NCI-H748 (cell line): ENCODE data around the gene ANKRD34A.
"Not testable (repeated sequence)": the region's sequence is repeated elsewhere in the genome, so short reads cannot be mapped to it uniquely, and the experiment has no call there.

Source experiments
- DNase-seq: peaks from one replicate; lab custom pipeline; 2025; ENCODE audit not compliant: unreplicated experiment; lab: John Stamatoyannopoulos, UW

The ANKRD34A gene

GRCh38 chr1:145949219-145949618, 15.2 kb downstream of the ANKRD34A start:
- DNase-seq, result no peak

GRCh38 chr1:145947551-145947950, 16.8 kb downstream of the ANKRD34A start:
- DNase-seq, result no peak

GRCh38 chr1:145946477-145946986, 17.8 kb downstream of the ANKRD34A start:
- no peak for DNase-seq

DNA sequence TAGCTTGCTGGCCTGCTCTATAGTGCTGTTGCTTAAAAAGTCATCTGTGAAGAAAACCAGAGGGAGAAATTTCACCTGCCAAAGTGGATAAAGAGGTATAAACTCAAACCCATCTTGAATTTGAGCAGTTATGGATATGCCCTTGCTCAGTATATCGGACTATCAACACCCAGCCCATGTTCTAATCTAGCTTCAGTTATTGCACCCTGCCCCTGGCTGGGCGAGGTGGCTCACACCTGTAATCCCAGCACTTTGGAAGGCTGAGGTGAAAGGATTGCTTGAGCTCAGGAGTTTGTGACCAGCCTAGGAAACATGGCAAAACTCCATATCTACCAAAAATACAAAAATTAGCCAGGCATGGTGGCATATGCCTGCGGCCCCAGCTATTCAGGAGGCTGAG, 19.8 kb downstream of the ANKRD34A start:
- DNase-seq, result no peak

- no peak for DNase-seq
Observed at GRCh38 chr1:145942871-145943270, 21.5 kb downstream of the ANKRD34A start.

DNA sequence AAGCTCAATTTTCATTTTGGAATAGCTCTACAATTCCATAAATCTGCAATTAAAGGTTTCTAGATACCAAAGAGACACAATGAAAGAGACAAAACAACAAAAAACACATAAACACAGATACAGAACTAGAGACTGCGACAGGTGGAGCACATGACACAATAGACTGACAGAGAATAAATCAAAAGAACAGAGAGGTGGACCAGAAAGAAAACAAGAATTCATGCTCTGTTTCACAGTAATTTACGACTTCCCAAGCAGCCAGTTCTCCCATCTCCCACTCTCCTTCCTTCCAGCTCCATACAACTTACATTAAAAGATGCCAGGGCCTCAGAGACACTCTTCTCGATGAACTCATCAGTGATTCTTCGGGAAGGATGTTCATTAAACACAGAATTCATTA, 22.0 kb downstream of the ANKRD34A start:
- DNase-seq, result peak; percentile 5

- DNase-seq, result no peak
Observed at GRCh38 chr1:145937436-145937835, 26.9 kb downstream of the ANKRD34A start.

GRCh38 chr1:145936247-145936646, 28.1 kb downstream of the ANKRD34A start:
- DNase-seq, result no peak

DNA sequence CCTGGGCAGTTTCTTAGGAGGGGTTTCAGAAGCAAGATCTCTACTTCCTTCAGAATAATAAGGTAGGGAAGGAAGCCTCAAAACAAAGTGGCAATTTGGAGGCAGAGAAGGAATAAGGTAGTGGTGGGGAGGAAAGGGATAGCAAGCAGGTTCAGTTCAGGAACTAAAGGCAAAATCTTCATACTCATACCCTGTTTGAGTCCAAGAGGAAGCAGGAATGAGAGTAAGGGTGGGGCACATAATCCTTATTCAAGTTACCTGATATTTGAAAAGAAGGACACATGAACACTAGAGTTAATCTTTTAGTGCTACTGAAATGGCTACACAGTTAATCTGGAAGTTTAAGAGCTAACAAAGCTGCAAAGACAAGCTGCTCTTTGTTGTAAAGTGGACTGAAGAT, 28.7 kb downstream of the ANKRD34A start:
- no peak for DNase-seq

GRCh38 chr1:145932522-145933009, 31.8 kb downstream of the ANKRD34A start:
- not testable (repeated sequence) for DNase-seq

DNA sequence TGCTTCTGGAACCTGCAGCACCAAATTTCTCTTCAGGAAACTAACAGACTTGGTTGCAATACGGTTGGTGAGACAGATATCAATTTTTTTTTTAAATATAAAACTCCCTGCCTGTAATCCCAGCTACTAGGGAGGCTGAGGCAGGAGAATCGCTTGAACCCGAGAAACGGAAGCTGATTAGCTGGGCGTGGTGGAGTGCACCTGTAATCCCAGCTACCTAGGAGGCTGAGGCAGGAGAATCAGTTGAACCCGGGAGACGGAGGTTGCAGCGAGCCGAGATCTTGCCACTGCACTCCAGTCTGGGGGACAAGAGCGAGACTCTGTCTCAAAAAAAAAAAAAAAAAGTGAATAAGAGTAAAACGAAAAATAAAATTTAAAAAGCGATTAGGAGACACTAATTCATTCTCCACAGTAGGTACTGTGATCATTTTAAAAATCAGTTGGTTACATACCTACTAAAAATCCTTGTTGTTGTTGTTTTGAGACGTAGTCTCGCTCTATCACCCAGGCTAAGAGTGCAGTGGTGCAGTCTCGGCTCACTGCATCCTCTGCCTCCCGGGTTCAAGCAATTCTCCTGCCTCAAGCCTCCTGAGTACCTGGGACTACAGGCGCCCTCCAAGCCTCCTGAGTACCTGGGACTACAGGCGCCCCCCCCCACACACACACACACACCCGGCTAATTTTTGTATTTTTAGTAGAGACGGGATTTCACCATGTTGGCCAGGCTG, 36.3 kb downstream of the ANKRD34A start:
- peak; percentile 38 for DNase-seq

DNA sequence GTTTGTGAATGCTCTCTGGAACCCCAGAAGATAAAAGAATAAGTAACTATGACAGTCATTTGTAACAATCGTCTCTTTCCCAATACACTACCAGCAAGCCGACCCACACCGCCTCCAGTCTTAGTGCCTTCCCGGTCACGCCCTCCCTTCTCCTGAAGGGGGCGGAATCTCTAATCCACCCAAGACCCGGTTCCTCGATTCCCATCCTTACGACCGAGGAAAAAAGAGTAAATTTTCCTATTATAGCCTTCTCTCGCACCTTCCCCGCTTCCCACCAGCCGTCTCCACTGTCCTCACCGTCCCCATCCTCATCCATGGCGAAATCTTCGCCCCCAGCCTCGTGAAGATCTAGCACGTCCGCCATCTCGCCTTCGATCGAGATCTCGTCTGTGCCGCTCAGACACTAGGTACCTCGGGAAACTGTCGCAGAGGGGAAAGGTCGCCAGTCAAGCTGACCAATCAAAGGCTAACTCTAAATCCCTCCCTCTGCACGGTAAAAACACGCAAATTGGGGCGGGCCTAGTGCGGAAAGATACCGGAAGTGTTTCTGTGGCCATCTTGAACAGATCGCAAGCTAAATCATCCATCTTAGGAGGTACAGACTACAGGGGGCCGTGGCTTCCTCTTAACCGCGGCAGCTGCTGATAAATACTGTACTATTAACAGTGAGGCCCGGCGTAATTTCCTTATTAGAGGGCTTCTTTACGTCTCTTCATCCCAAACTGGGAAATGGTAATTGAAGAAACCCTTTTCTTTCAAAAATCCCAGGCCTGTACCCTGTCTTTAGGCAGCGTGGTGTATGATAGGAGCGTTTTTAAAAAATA, 37.1 kb downstream of the ANKRD34A start, which contains the start of gene RBM8A:
RBM8A (minus strand) TSS at position 422 of the 824 bp plus-strand sequence; CDS start at position 364, 58 bp downstream.
- peak; percentile 99 for DNase-seq

- DNase-seq, result peak; percentile 34
Observed at GRCh38 chr1:145926686-145927062, 37.7 kb downstream of the ANKRD34A start.

GRCh38 chr1:145922266-145922665, 42.1 kb downstream of the ANKRD34A start:
- no peak for DNase-seq

GRCh38 chr1:145920297-145920696, 44.1 kb downstream of the ANKRD34A start:
- DNase-seq, result not testable (repeated sequence)

GRCh38 chr1:145918992-145919939, 45.1 kb downstream of the ANKRD34A start:
- peak; percentile 66 for DNase-seq

- DNase-seq, result peak; percentile 91
Observed at GRCh38 chr1:145918144-145918991, 46.0 kb downstream of the ANKRD34A start, which contains the start of gene PEX11B. PEX11B (minus strand) TSS chr1:145918717; CDS start chr1:145918688, 29 bp downstream.

- DNase-seq, result no peak
Observed at GRCh38 chr1:145917595-145917994, 46.8 kb downstream of the ANKRD34A start.

GRCh38 chr1:145916745-145917144, 47.6 kb downstream of the ANKRD34A start:
- DNase-seq, result no peak
